Stimulated activated CD8-positive, alpha-beta memory T cell treated with anti-CD3 and anti-CD28 coated beads, Interleukin-12 subunit alpha, Interleukin-12 subunit beta, amount 100 ng/mL, for 1 hour (primary cell): ENCODE measurements around the gene TAS2R31.
"Not testable (repeated sequence)": the region's sequence is repeated elsewhere in the genome, so short reads cannot be mapped to it uniquely, and the experiment has no call there.

Source experiments
- DNase-seq: peaks from one replicate; pipeline ENCODE4 v3.0.0-alpha.2; 2020; ENCODE audit warnings: low read depth

Gene TAS2R31, protein sequence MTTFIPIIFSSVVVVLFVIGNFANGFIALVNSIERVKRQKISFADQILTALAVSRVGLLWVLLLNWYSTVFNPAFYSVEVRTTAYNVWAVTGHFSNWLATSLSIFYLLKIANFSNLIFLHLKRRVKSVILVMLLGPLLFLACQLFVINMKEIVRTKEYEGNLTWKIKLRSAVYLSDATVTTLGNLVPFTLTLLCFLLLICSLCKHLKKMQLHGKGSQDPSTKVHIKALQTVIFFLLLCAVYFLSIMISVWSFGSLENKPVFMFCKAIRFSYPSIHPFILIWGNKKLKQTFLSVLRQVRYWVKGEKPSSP

DNA sequence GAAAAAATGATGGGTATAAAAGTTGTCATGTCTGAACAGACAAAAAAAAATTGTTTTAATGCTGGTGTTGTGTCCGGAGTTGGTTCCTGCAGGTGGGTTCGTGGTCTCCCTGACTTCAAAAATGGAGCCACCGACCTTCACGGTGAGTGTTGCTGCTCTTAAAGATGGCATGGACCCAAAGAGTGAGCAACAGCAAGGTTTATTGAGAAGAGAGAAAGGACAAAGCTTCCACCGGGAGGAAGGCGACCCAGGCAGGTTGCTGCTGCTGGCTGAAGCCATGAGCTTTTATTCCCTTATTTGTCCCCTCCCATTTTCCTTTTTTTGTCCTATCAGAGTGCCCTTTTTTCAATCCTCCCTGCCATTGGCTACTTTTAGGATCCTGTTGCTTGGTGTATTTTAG, at the start of gene TAS2R31:
Gene TAS2R31 (minus strand): TSS at position 101 of the 400 bp plus-strand sequence. CDS start 72 bp downstream, at position 29.
- no peak for DNase-seq

DNA sequence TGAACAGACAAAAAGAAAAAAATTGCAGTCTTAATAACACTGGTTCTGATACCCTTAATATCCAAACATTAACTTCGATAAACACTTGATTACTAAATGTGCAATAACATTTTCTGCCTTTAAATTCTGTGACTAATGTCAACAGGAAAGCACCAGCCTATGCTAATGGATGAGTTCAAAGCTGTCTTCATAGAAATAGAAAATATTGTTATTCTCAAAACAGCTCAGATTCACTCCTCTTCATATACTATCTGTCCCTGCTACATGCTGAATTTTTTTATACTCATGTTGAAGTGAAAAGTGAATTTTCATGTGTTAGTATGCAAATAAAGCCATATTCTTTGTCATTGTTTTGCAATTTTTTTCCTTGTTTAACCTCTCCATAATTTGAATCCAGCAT, 47.0 kb upstream of the TAS2R31 start:
- no peak for DNase-seq

DNA sequence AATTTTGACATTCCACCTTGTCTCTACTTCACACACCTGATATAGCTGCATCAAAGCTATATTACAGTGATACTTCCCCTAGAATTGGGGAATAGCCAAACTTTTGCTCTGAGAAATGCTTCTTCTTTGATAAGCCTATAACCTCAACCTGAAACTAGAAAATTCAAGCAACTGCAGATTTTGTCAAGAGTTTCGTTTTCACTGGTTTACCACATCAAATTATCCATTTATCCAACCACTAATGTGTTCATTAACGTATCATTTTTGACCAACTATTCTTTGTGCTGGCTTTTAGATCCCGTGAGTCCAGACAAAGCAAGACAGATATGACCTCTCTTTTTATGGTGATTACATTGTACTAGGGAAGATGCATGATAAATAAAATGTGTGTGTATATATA, 44.4 kb upstream of the TAS2R31 start:
- no peak for DNase-seq

DNA sequence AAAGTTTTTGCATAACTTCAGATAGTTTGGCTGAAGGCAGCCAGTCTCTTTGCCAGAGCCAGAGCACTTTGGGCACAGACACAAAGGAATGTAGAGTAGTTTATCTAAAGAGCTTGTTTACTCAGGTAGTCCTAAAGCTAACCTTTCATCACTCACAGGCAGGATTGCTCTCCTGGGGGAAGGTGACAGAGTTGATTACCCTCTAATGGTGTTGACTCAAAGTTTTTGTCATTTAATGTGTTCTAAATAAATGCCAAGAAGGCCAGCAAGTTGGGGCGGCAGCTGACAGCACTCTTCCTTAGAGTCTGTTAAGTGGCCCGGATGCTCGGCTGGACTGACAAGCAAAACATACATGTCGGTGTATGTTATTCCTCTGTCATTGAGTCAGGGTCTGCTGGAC, 40.2 kb upstream of the TAS2R31 start:
- DNase-seq: no peak

DNA sequence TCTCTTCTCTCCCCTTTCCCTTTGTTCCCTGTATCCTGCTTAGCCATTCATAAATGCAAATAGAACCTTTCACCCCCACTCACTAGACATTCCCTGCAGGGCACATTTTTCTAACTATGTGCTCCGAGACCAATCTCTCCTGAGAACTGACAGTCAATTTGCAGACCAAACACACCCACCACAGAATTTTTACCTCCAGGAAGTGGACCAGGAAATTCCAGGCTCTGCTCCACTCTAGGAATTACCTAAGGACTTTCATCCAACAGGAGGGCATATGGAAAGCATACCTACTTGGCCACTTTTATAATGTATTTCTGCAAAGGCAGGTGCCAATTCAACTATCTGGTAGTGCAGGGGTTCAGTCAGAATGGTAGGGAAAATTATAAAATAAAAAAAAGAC, 39.8 kb upstream of the TAS2R31 start:
- no peak for DNase-seq

DNA sequence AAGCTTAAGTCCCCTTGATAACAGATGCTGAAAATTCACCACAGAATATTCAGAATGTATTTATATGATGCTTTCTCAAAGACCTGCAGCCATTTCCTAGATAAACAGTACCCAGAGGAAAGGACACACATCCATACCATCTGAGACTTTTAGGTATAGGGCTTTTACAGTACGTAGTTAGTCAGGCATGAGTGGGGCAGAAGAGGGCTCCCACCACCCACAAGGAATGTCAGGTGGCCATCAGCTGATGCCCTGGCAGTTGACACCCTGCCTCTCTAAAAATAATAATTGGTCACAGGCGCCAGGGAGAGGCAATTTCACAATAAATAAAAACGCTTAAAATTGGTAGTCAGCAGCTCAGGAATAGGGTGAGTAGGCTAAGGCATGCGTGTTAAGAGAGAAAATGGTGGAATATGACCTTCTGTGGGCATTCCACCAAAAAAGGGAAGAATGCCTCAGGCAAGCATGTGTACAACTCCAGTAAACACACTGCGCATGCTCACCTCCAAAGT, 38.7 kb upstream of the TAS2R31 start:
- no peak for DNase-seq

DNA sequence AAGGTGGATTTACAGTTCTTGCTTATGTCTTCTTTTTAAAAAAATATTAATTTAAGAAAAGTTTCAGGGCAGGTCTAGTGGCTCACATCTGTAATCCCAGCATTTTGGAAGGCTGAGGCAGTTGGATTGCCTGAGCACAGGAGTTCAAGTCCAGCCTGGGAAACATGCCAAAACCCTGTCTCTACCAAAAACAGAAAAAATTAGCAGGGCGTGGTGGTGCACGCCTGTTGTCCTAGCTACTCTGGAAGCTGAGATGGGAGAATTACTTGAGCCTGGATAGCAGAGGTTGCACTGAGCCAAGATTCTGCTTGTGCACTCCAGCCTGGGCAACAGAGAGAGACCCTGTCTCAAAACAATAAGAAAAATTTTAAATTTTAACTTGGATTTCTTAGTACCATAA, 36.3 kb upstream of the TAS2R31 start:
- no peak for DNase-seq

DNA sequence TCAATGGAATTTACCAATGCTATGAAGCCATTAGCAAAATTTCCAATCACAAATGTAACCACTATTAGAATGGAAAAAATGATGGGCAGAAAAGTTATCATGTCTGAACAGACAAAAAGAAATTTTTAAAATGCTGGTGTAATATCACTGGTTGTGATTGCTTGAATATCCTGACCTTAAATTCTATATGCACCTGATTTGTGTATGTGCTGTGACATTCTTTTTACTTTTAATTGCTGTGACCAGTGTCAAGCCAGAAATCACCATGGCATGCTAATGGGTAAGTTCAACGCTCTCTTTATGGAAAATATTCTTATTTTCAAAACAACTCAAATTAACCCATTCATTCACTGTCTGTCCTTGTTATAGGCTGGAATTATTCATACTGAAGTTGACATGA, 31.0 kb upstream of the TAS2R31 start, which contains the start of gene TAS2R46:
Gene TAS2R46 (minus strand): TSS at position 101 of the 400 bp plus-strand sequence. CDS start 0 bp downstream, at position 101.
- not testable (repeated sequence) for DNase-seq

DNA sequence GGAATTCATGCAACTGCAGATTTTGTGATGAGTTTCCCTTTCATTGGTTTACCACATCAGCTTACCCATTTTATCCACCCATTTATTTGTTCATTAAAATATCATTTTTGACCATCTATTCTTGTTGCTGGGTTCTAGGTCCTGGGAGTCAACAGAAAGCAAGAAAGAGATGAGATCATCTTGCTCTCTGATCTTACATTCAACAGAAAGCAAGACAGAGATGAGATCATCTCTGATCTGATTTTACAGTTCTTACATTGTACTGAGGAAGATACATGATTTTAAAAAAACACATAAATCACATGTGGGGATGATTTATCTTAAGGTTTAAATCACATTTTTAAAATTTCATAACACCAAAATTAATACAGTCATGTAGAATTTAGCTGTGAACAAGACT, 28.6 kb upstream of the TAS2R31 start:
- DNase-seq: no peak

DNA sequence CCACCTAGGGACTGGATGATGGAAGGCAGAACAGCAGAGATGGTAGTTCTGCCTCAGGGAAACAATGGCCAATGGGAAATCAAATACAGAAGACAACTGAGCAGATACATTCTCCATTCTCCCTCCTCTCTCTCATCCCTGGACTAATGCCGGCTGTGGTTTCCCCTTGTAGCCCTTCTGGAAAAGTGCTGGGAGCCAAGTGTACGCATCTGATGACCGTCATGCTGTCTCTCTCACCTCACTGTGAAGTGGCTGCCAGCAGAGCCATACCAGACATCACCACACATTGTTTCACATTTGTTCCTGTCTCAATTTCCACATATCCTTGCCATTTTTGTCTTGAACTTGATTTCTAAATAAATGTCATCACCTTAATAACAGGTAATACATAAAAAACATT, 27.8 kb upstream of the TAS2R31 start:
- no peak for DNase-seq

DNA sequence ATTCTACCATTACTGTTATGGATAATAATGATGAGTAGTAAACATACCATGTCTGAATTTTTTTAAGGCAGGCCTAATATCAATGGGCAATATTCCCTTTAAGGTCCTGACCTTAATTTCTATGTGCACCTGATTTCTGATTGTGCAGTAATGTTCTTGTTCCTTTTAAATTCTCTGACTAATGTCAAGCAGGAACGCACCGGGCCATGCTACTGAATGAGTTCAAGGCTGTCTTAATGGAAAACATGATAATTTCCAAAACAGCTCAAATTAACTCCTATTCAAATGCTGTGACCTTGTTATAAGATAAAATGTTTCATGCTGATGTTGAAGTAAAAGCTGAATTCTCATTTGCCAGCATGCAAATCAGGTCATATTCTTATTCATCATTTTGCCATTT, 24.1 kb upstream of the TAS2R31 start:
- no peak for DNase-seq

DNA sequence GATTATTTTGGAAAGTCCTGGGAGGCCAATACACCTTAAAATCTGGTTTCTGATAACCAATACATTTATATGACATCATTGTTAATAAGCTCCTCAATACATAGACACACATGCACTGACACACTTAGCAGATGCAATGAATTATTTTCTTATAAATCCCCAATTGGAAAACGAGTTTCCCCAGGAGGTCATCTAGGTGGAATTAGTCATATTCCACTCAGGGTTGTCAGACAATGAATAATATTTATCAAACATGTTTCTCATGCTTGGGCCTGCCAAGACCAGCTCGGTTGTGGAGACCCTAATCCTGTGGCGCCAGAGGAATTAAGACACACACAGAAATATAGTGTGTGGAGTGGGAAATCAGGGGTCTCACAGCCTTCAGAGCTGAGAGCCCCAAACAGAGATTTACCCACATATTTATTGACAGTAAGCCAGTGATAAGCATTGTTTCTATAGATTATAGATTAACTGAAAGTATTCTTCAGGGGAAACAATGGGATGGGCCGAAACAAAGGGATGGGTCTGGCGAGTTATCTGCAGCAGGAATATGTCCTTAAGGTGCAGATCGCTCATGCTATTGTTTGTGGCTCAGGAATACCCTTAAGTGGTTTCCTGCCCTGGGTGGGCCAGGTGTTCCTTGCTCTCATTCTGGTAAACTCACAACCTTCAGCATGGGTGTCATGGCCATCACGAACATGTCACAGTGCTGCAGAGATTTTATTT, 18.8 kb upstream of the TAS2R31 start:
- DNase-seq: not testable (repeated sequence)

DNA sequence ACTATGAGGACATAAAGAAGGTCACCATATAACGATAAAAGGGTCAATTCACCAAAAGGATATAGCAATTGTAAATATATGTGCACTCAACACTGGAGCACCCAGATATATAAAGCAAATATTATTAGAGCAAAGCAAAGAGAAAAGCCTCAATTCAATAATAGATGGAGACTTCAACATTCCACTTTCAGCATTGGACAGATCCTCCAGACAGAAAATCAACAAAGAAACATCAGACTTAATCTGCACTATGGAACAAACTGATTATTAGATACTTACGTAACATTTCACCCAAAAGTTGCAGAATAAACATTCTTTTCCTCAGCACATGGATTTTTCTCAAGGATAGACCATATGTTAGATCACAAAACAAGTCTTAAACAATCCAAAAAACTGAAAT, 10.2 kb upstream of the TAS2R31 start:
- DNase-seq: not testable (repeated sequence)

DNA sequence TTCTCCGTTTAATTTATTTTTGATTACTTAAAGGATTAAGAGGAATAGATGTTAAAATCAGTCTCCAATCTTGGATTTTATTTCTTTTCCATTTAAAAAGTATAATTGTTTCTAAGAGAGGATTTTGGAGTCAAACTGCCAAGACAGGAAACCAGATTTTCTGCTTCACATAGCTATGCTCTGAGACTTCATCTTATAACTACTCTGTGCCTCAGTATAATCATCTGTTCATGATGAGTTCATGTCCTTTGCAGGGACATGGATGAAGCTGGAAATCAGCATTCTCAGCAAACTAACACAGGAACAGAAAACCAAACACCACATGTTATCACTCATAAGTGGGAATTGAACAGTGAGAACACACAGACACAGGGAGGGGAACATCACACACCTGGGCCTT, 9.0 kb upstream of the TAS2R31 start:
- no peak for DNase-seq

DNA sequence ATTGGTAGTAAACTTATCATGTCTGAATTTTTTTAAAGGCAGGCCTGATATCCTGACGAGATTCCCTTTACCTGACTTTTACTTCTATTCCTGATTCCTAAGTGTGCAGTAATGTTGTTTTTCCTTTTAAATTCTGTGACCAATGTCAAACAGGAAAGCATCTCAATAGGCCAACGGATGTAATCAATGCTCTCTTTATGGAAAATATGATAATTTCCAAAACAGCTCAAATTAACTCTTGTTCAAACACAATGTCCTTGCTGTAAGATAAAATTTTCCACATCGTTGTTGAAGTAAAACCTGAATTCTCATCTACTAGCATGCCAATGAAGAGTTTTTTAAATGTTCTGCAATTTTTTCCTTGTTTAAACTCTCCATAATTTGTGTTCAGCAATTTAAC, 8.0 kb upstream of the TAS2R31 start:
- DNase-seq: no peak

DNA sequence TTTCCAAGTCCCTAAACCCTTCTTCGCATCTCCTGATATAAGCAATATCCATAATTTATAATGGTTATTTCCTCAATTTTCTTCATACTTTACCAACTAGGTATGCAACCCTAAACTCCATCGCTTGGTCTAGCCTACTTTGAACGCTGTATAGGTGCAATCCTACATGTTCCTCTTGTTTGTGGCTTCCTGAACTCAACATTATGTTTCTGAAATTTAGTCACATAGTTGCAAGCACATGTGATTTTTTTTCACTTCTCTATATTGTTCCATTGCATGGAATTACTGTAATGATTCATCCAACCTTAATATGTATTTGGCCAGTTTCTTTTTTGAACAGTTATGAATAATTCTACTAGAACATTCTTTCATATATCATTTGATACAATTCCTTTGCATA, 2.8 kb upstream of the TAS2R31 start:
- not testable (repeated sequence) for DNase-seq

DNA sequence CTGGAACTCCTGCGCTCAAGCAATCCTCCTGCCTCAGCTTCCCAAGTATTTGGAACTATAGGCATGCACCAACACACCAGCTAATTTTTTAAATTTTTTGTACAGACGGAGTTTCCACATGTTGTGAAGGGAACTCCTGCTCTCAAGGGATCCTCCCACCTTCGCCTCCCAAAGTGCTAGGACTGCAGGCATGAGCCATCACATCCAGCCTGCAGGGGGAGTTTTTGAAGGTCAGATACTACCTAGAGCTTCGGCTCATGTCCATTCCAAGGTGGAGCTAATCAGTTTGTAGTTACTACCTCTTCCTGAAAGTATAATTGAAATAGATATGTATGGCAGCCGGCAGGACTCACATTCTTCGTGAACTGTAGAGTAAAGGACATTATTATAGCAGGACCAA, 5.1 kb downstream of the TAS2R31 start:
- no peak for DNase-seq

DNA sequence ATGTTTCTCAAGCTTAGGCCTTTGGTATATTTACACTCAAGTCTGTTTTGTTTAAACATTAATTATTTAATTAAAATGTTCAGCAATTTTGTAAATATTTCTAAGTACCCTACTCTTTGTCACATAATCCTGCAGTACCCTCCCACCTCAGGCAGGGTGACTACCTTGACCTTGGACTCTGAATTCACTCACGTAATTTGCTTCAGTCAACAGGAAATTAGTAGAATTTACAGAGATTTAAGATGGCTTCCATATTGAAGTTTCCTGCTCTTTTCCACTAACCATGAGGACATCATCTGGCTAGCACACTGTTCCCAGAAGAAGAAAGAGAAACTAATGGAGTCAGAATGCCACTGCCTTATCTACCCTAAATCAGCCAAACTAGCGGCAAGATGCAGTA, 7.8 kb downstream of the TAS2R31 start:
- DNase-seq: no peak

DNA sequence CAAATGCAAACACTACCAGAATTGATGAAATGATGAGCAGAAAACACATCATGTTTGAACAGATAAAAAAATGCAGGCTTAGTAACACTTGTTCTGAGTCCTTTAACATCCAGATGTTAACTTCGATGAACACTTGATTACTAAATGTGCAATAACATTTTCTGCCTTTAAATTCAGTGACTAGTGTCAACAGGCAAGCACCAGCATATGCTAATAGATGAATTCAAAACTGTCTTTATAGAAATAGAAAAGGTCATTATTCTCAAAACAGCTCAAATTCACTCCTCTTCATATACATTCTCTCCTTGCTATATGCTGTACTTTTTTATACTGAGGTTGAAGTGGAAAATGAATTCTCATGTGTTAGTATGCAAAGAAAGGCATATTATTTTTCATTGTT, 8.7 kb downstream of the TAS2R31 start, which contains the start of gene TAS2R19:
Gene TAS2R19 (minus strand): TSS at position 101 of the 400 bp plus-strand sequence. CDS start 49 bp downstream, at position 52.
- no peak for DNase-seq

DNA sequence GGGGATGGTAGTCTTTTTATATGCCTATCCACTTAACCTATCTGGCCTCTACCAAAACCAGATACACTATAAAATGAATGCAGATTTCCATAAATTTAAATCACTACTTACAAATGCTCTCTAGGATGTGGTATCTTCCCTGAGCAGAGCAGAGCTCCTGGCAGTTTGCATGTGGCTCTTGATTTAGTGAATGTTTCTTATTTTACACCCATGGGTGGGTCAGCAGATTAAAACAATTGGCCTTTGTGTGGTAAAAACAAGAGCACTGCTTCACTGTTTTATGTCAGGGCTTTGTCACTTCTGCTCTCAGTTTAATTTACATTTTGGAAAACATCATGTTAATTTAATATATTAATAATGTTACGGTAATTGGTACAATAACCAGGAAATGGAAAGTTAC, 14.3 kb downstream of the TAS2R31 start:
- DNase-seq: no peak

DNA sequence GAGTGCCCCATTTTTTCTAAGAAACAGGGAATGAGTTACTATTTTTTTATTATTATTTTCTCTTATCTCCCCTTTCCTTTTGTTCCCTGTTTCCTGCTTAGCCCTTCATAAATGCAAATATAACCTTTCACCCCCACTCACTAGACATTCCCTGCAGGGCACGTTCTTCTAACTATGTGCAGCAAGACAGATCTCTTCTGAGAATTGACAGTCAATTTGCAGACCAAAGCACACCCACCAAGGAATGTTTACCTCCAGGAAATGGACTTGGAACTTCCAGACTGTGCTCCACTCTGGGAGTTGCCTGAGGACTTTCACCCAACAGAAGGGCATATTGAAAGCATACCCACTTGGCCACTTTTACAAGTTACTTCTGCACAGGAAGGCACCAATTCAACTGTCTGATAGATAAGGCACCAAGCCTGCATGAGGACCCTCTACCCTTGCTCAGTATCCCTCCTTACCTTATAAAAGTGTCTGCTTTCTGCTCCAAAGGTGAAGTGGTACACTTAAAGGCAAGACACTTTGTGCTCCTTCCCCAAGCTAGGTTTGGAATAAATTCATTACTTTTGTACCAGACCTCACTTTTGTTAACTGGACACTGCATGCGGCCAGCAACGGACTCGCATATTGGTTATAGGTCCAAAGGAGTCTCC, 15.3 kb downstream of the TAS2R31 start:
- no peak for DNase-seq

DNA sequence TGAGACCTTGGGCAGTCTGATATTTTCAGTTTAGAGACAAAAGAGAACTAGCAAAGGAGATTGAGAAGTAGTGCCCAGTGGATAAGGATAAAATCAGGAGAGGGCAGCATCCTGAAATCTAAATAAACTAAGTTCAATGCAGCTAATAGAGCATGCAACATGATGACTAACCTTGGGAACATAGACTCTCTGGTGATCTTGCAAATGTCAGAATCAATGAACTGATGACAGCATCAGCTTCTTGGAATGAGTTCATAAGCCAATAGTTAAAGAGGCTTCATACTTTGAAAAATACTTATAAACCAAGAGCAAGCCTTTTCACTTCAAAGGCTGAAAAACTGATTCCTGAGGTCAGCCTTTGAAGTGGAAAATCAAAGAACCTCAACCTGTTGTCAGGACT, 17.0 kb downstream of the TAS2R31 start:
- no peak for DNase-seq

DNA sequence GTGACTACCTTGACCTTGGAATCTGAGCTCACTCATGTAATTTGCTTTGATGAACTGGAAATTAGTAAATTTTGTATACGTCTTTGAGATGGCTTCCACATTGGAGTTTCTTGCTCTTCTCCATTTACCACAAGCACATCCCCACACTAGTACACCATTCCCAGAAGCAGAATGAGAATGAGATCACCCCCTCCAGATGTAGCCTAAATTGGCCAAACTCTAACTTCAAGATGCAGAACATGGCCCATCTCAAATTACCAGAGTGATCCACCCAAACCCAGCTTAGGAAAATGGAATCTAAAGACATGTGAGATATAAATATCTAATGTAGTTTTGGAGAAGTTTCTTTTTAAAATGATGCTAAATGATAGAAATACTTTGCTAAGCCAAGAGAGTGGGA, 23.6 kb downstream of the TAS2R31 start:
- no peak for DNase-seq
